MCF 10A (cell line): ENCODE data around the gene HOXD10. TPM values are rescaled to one million over a fixed set of nuclear protein-coding genes. Genes with fewer than 3 reads are reported as not detected.

ENCODE experiments used
- BruUV-seq: library from RNA; stranded (reverse); fragments of 400-500 nt; replicated peaks from 2 replicates; lab custom pipeline; 2021; lab: Mats Ljungman, UMichigan
- CTCF ChIA-PET: fragments of 300-600 bp; sonication (Branson Sonifier 250); formaldehyde crosslinking; extraction: SDS; loops from one replicate; lab custom pipeline; 2021; ENCODE audit warnings: antibody characterized with exemption, inconsistent platforms; lab: Yijun Ruan, JAX
- POLR2A ChIA-PET: fragments of 300-600, 350-650 bp; sonication (Branson Sonifier 250); formaldehyde crosslinking; extraction: SDS; loops from one replicate; lab custom pipeline; 2020; ENCODE audit warnings: antibody characterized with exemption, inconsistent platforms; lab: Yijun Ruan, JAX
- DNase-seq: peaks from one replicate; pipeline ENCODE4 v3.0.0-alpha.2; 2018; ENCODE audit not compliant: unreplicated experiment
- H3K27ac Mint-ChIP-seq: one replicate; pipeline ENCODE4 v1.8.0; 2022; ENCODE audit warnings: mild to moderate bottlenecking, low read depth, mixed read lengths; ENCODE audit not compliant: unreplicated experiment
- H3K27me3 Mint-ChIP-seq: one replicate; pipeline ENCODE4 v1.8.0; 2022; ENCODE audit warnings: mixed read lengths; ENCODE audit not compliant: insufficient read depth, unreplicated experiment
- H3K36me3 Mint-ChIP-seq: one replicate; pipeline ENCODE4 v1.8.0; 2022; ENCODE audit warnings: mild to moderate bottlenecking, moderate library complexity, mixed read lengths; ENCODE audit not compliant: insufficient read depth, unreplicated experiment
- H3K4me1 Mint-ChIP-seq: one replicate; pipeline ENCODE4 v1.8.0; 2022; ENCODE audit warnings: mixed read lengths; ENCODE audit not compliant: insufficient read depth, unreplicated experiment
- H3K4me3 Mint-ChIP-seq: one replicate; pipeline ENCODE4 v1.8.0; 2022; ENCODE audit warnings: mild to moderate bottlenecking, moderate library complexity, mixed read lengths; ENCODE audit not compliant: unreplicated experiment
- H3K9me3 Mint-ChIP-seq: one replicate; pipeline ENCODE4 v1.8.0; 2022; ENCODE audit warnings: mixed read lengths; ENCODE audit not compliant: unreplicated experiment
- CTCF ChIP-seq: fragments of 200-600 bp; IDR thresholded peaks from one replicate; pipeline ENCODE4 v1.8.0; 2022; ENCODE audit warnings: antibody characterized with exemption, mild to moderate bottlenecking; ENCODE audit not compliant: unreplicated experiment
- intact Hi-C: fragments of 100-400 bp; cut with micrococcal nuclease; formaldehyde crosslinking; loops from 2 replicates; pipeline ENCODE4 v1.14.1; 2022
- total RNA-seq: library from RNA; stranded (reverse); gene quantifications from 2 replicates; pipeline ENCODE4 v1.2.3, GENCODE V29; 2022

The HOXD10 gene
- total RNA-seq, 1 experiment from 2014 or later: not detected

- POLR2A ChIA-PET: no interaction called here
Observed at GRCh38 chr2:176117823-176118371, 1.3 kb downstream of the HOXD10 start.

GRCh38 chr2:176118601-176119339, 2.2 kb downstream of the HOXD10 start:
- CTCF ChIA-PET: no interaction called here
- Mint-ChIP-seq H3K27ac (no peak overlapping the region), H3K9me3 (no peaks in the 10 kb centered on the region), H3K4me3 (no peak overlapping the region), H3K4me1 (no peaks in the 10 kb centered on the region), H3K36me3 (no peaks in the 10 kb centered on the region), H3K27me3 (peaks cover 53% of the 10 kb centered on the region)
- POLR2A ChIA-PET: no interaction called here
- no TSS peak for BruUV-seq
- DNase-seq: peak; percentile 59
- TF ChIP-seq CTCF: peak; percentile 54
- intact Hi-C loops: no loop called here

More at GRCh38 chr2:176117823-176118371, 1.3 kb downstream of the HOXD10 start:
- CTCF ChIA-PET: interaction anchor here (0.6 to 1.9 kb wide), 2 partner anchors 9 to 20 kb away, joined by 3 to 12 read pairs; no protein-coding TSS in a partner anchor
- Mint-ChIP-seq H3K27ac (no peak overlapping the region), H3K36me3 (no peaks in the 10 kb centered on the region), H3K9me3 (no peaks in the 10 kb centered on the region), H3K4me3 (peak overlapping the region; percentile 28), H3K27me3 (peaks cover 48% of the 10 kb centered on the region), H3K4me1 (no peaks in the 10 kb centered on the region)
- TF ChIP-seq CTCF: no peak
- no TSS peak for BruUV-seq
- intact Hi-C loops: no loop called here
- DNase-seq: no peak

GRCh38 chr2:176120364-176121189, 4.0 kb downstream of the HOXD10 start:
- POLR2A ChIA-PET: interaction anchor here (0.6 to 1.2 kb wide), 3 partner anchors 10 to 532 kb away, joined by 3 to 4 read pairs (median 3); no protein-coding TSS in a partner anchor
- no peaks in the 10 kb centered on the region for H3K36me3 Mint-ChIP-seq
- H3K27me3 Mint-ChIP-seq: peaks cover 60% of the 10 kb centered on the region
- no peaks in the 10 kb centered on the region for H3K9me3 Mint-ChIP-seq
- H3K4me1 Mint-ChIP-seq: no peaks in the 10 kb centered on the region
- no peak overlapping the region for H3K27ac Mint-ChIP-seq
- no peak for DNase-seq
- BruUV-seq: no TSS peak
- intact Hi-C loops: no loop called here
- CTCF ChIA-PET: interaction anchor here (0.6 to 3.3 kb wide), 8 partner anchors 10 to 1028 kb away, joined by 3 to 23 read pairs (median 4); no protein-coding TSS in a partner anchor
- no peak overlapping the region for H3K4me3 Mint-ChIP-seq
- TF ChIP-seq CTCF: no peak
